Esophagus mucosa (tissue), 1 donor: ENCODE measurements around the gene PRRG2. TPM values are rescaled to one million over a fixed set of nuclear protein-coding genes. Genes with fewer than 3 reads are reported as not detected.

Experiments used
- ATAC-seq: fragments of 200-7000 bp; cut with Tn5 transposase; one replicate; pipeline ENCODE4 v1.9.1; 2020
- total RNA-seq: library from RNA; stranded (reverse); gene quantifications from one replicate; pipeline ENCODE4 v1.2.4, GENCODE V29; 2023
- donor health status: DM: yes; HTN: yes; CAD: no.

The PRRG2 gene
- total RNA-seq, 1 donor from 2014 or later = 13.2 TPM

- peak; percentile 87 for ATAC-seq
Observed at GRCh38 chr19:49590071-49590970, 9.2 kb downstream of the PRRG2 start.

GRCh38 chr19:49590971-49591730 is 10.0 kb downstream of the PRRG2 start, which contains the start of gene PRR12:
PRR12 (plus strand) TSS chr19:49591182; CDS start chr19:49591655, 473 bp downstream.
- ATAC-seq = peak; percentile 42

GRCh38 chr19:49591731-49592485 is 10.8 kb downstream of the PRRG2 start:
- ATAC-seq = no peak

GRCh38 chr19:49592486-49593232 is 11.5 kb downstream of the PRRG2 start:
- ATAC-seq = no peak

- peak; percentile 63 for ATAC-seq
Observed at GRCh38 chr19:49593233-49594113, 12.4 kb downstream of the PRRG2 start.

GRCh38 chr19:49594157-49594992 is 13.3 kb downstream of the PRRG2 start:
- no peak for ATAC-seq

GRCh38 chr19:49594993-49595818 is 14.1 kb downstream of the PRRG2 start:
- no peak for ATAC-seq

- ATAC-seq = no peak
Observed at GRCh38 chr19:49595819-49596404, 14.8 kb downstream of the PRRG2 start.

GRCh38 chr19:49596407-49596806 is 15.3 kb downstream of the PRRG2 start:
- ATAC-seq = no peak

GRCh38 chr19:49596954-49597702 is 16.0 kb downstream of the PRRG2 start:
- ATAC-seq = no peak

GRCh38 chr19:49597703-49597974 is 16.5 kb downstream of the PRRG2 start:
- ATAC-seq = no peak

GRCh38 chr19:49599378-49600295 is 18.5 kb downstream of the PRRG2 start:
- ATAC-seq = no peak

GRCh38 chr19:49601482-49602038 is 20.4 kb downstream of the PRRG2 start:
- ATAC-seq = no peak

GRCh38 chr19:49602806-49603205 is 21.7 kb downstream of the PRRG2 start:
- ATAC-seq = no peak

- no peak for ATAC-seq
Observed at GRCh38 chr19:49605605-49606004, 24.5 kb downstream of the PRRG2 start.

- no peak for ATAC-seq
Observed at GRCh38 chr19:49609499-49610092, 28.5 kb downstream of the PRRG2 start.
